ENCODE results near the gene SOD2.
"Not testable (repeated sequence)": the region's sequence is repeated elsewhere in the genome, so short reads cannot be mapped to it uniquely, and the experiment has no call there.

Gene SOD2

GRCh38 chr6:159680104-159680503 lies 12.9 kb downstream of the SOD2 start:
- DNase-seq = no peak

- DNase-seq = no peak
Observed at GRCh38 chr6:159679091-159680077, 13.7 kb downstream of the SOD2 start.

DNA sequence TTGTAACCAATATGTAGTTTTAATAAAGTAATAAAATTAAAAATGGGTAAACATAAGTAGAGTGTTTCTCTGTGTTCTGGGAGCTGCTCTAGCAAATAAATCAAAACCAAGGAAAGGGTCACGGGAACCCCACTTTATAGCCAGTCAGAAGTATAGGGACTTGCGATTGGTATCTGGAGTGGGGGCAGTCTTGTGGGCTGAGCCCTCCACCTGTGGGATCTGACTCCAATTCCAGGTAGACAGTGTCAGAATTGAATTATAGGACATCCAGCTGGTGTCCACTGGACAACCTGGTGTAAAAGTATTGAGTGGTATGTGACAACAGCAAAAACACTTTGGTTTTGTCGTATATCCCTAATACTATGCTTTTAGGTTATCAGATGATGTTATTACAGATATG lies 14.5 kb downstream of the SOD2 start:
- DNase-seq = no peak

DNA sequence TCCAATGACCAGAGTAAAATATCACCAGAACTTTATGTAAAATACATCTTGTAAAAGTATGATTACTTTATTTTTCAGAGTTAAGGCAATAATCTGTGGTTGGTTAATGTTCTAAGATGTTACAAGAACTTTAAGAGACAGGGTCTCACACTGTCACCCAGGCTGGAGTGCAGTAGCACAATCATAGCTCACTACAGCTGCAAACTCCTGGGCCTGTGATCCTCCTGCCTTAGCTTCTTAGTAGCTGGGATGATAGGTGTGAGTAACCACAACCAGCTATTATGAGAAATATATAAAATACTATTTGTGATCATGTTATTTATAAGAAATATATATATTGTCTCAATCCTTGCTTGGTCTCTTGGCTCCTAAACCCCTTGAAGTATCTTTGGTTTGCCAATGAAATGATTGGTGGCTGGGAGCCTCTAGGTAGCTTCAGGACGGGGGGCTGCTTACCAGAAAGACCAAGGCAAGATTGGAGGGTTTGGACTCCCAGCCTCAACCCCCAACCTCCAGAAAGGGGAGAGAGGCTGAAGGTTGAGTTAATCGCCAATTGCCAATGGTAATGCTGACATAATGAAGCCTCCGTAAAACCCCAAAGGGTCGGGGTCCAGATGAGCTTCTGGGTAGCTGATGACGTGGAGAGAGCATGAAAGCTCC lies 15.4 kb downstream of the SOD2 start:
- DNase-seq = no peak

DNA sequence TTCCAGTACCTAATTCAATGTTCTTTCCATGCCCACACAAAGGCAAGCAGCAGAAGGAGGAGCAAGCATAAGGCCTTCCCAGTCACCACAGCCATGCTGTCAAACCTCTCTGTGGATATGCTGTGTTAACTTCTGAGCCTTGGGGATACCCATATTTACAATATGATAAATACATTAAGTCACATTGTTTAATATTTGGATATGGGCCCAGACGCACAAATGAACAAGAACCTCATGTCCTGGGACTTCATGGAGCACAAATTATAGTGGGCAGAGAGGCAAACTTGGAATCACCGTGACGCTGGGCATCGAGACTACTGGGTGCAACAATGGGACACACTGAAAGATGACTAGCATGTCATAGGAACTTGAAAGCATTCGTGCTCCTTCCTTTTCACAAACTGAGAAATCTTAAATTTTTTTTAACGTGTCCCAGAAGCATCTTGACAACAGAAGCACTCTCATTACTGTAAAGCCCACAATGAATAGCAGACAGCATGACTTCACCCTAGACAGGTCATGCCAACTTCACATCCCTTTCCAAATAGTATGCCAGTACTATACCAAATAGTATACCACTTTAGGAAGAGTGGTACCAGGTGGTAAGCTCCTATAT lies 16.0 kb downstream of the SOD2 start:
- DNase-seq = no peak

DNA sequence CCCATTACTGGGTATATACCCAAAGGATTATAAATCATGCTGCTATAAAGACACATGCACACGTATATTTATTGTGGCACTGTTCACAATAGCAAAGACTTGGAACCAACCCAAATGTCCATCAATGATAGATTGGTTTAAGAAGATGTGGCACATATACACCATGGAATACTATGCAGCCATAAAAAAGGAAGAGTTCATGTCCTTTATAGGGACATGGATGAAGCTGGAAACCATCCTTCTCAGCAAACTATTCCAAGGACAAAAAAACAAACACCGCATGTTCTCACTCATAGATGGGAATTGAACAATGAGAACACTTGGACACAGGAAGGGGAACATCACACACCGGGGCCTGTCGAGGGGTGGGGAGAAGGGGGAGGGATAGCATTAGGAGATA lies 16.8 kb downstream of the SOD2 start:
- DNase-seq = not testable (repeated sequence)

- no peak for DNase-seq
Observed at GRCh38 chr6:159665868-159666635, 27.0 kb downstream of the SOD2 start.

DNA sequence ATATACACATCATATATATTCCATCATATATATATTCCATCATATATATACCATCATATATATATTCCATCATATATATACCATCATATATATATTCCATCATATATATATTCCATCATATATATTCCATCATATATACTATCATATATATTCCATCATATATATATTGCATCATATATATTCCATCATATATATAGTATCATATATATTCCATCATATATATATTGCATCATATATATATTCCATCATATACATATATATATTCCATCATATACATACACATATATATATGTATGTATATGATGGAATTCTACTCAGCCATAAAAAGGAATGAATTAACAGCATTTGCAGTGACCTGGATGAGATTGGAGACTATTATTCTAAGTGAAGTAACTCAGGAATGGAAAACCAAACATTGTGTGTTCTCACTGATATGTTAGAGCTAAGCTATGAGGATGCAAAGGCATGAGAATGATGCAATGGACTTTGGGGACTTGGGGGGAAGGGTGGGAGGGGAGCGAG lies 29.6 kb downstream of the SOD2 start:
- DNase-seq = not testable (repeated sequence)

- DNase-seq = not testable (repeated sequence)
Observed at GRCh38 chr6:159661977-159662376, 31.1 kb downstream of the SOD2 start.

GRCh38 chr6:159655409-159655988 lies 37.5 kb downstream of the SOD2 start:
- DNase-seq = no peak

DNA sequence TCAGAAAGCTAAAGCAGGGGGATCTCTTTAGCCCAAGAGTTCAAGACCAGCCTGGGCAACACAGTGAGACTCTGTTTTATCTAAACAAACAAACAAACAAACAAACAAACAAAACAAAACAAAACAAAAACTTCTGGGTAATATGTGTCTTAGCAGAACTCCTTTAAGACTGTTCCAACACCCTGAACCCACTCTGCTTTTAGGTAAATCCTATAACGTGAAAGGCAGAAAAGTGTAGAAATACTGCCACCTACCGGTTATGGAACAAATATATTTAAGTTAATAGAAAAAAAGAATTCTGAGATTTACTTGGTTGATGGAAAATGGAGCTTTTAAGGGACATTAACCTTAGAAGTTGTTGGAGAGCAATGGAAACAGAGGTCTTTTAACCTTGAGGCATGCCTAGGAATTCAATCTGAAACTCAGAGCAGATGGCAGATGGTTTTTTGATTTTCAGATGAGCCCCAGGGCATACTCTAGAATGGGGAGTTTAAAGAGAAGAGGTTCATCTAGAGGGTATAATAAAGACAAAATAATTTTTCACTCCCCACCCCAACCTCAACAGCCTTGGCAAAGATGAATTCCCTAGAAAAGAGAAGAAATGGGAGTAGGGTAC lies 38.5 kb downstream of the SOD2 start:
- DNase-seq = no peak

GRCh38 chr6:159650314-159650713 lies 42.7 kb downstream of the SOD2 start:
- DNase-seq = no peak

DNA sequence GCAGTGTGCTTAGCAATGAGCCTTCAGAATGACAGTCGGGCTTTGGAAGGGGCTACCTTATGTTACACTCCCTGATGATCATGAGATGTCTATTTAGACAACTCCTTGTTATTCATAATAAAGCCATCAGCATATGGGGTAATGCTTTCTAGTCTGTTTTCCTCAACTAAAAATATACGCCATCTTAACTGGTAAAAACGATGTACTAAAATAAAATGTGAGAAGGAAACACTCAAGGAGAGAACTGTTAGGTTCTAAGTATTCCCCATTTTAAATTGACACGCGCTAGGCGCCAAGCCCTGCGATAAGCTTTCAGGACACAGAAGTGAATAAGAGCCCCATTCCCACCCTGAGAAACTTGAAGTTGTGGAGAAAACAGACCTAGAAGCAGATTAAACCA lies 43.6 kb downstream of the SOD2 start:
- DNase-seq = no peak

DNA sequence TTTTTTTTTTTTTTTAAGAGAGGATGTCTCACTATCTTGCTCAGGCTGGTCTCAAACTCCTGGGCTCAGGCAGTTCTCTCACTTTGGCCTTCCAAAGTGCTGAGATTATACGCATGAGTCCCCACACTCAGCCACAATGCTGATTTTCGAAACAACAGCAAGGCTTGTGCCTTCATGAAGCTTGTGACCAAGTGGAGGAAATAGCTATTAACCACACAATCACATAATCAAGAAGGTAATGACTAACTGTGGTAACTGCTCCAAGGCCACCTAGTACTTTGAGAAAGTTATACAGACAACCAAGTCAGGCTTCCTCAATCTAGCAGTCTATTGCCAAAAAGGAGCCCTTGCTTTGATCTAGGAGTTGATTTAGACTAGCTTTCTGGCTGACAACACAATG lies 46.3 kb downstream of the SOD2 start:
- peak; percentile 52 for DNase-seq

GRCh38 chr6:159646116-159646515 lies 46.9 kb downstream of the SOD2 start:
- DNase-seq = no peak

DNA sequence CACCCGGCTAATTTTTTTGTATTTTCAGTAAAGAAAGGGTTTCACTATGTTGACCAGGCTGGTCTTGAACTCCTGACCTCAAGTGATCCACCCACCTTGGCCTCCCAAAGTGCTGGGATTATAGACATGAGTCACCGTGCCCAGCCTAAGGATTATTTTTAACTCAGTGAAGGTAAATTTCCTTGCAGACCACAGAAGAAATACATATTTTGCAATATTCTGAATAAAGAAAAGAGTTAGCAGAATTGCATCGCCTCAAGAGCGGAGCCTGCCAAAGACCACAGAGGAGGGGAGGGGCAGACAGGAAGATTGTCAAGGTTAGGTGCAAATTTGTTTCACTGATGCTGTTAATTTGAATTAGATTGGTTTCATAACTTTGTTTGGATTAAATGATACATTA lies 47.4 kb downstream of the SOD2 start:
- peak; percentile 62 for DNase-seq

All from NK-92 treated with Interleukin-12 subunit alpha and Interleukin-12 subunit beta, amount 100 ng/mL, for 24 hours (cell line).